SKM-1 treated with dmso at 0.1 percent for 144 hours (cell line): ENCODE results near the gene UCHL5.
"Not testable (repeated sequence)": the region's sequence is repeated elsewhere in the genome, so short reads cannot be mapped to it uniquely, and the experiment has no call there.

Source experiments
- DNase-seq: peaks from one replicate; lab custom pipeline; 2025; ENCODE audit not compliant: unreplicated experiment; lab: John Stamatoyannopoulos, UW

UCHL5 gene

GRCh38 chr1:193066606-193067005 lies 7.4 kb upstream of the UCHL5 start:
- no peak for DNase-seq

- no peak for DNase-seq
Measured at GRCh38 chr1:193065954-193066353, 6.8 kb upstream of the UCHL5 start.

GRCh38 chr1:193062698-193063463 lies 3.7 kb upstream of the UCHL5 start:
- DNase-seq, result no peak

- peak; percentile 29 for DNase-seq
Measured at GRCh38 chr1:193060938-193061337, 1.8 kb upstream of the UCHL5 start.

GRCh38 chr1:193060406-193060805 lies 1.2 kb upstream of the UCHL5 start:
- no peak for DNase-seq

- no peak for DNase-seq
Measured at GRCh38 chr1:193060115-193060403, 899 bp upstream of the UCHL5 start.

- peak; percentile 80 for DNase-seq
Measured at GRCh38 chr1:193058529-193059281, 455 bp downstream of the UCHL5 start.

GRCh38 chr1:193054169-193054675 lies 4.9 kb downstream of the UCHL5 start:
- DNase-seq, result no peak

GRCh38 chr1:193048913-193049312 lies 10.2 kb downstream of the UCHL5 start:
- DNase-seq, result not testable (repeated sequence)

GRCh38 chr1:193042766-193043691 lies 16.1 kb downstream of the UCHL5 start:
- no peak for DNase-seq

GRCh38 chr1:193040011-193040410 lies 19.1 kb downstream of the UCHL5 start:
- no peak for DNase-seq

GRCh38 chr1:193036337-193037047 lies 22.7 kb downstream of the UCHL5 start:
- no peak for DNase-seq

GRCh38 chr1:193033610-193034009 lies 25.6 kb downstream of the UCHL5 start:
- no peak for DNase-seq

GRCh38 chr1:193032643-193033427 lies 26.3 kb downstream of the UCHL5 start:
- DNase-seq, result not testable (repeated sequence)

- DNase-seq, result no peak
Measured at GRCh38 chr1:193031431-193031830, 27.7 kb downstream of the UCHL5 start.

GRCh38 chr1:193030280-193030679 lies 28.9 kb downstream of the UCHL5 start:
- no peak for DNase-seq

- no peak for DNase-seq
Measured at GRCh38 chr1:193025218-193025617, 33.9 kb downstream of the UCHL5 start.

- DNase-seq, result peak; percentile 34
Measured at GRCh38 chr1:193019442-193020026, 39.6 kb downstream of the UCHL5 start.

- DNase-seq, result no peak
Measured at GRCh38 chr1:193016788-193017187, 42.4 kb downstream of the UCHL5 start.

GRCh38 chr1:193014400-193014799 lies 44.8 kb downstream of the UCHL5 start:
- no peak for DNase-seq
